K562 (cell line): ENCODE data around the gene RBM17. TPM values are rescaled to one million over a fixed set of nuclear protein-coding genes. Genes with fewer than 3 reads are reported as not detected.
A peak's percentile ranks its signal among the peaks of the same experiment; 100 is the strongest.

ENCODE experiments used
- CREB1 ChIP-seq, 2 experiments: sonication (generic) in 1 of 2; formaldehyde crosslinking in 1 of 2; IDR thresholded peaks; 2 replicates each; pipeline versions ENCODE4 v1.6.1 to v1.8.0; 2012 to 2022; ENCODE audit warnings: inconsistent platforms in 1 of 2, mild to moderate bottlenecking in 1 of 2, missing genetic modification reagents in 1 of 2, moderate library complexity in 1 of 2
- DACH1 ChIP-seq: fragments of 450-650 bp; IDR thresholded peaks from 2 replicates; pipeline ENCODE4 v1.6.1; 2018; ENCODE audit not compliant: partially characterized antibody
- GABPA ChIP-seq: fragments of 200-800 bp; sonication (Bioruptor generic); conservative IDR thresholded peaks from 2 replicates; pipeline ENCODE4 v1.6.1; 2016; ENCODE audit warnings: low read depth, missing genetic modification characterization, missing compliant biosample characterization
- HDAC8 ChIP-seq: fragments of 450-650 bp; IDR thresholded peaks from 2 replicates; pipeline ENCODE4 v1.6.1; 2016; ENCODE audit warnings: mild to moderate bottlenecking, missing genetic modification characterization, moderate library complexity, missing compliant biosample characterization
- HIVEP1 ChIP-seq: fragments of 250-450 bp; sonication (Bioruptor Pico); IDR thresholded peaks from 2 replicates; pipeline ENCODE4 v1.4.0; 2020; ENCODE audit warnings: mild to moderate bottlenecking
- HOMEZ ChIP-seq: fragments of 250-450 bp; sonication (Bioruptor Pico); IDR thresholded peaks from 2 replicates; pipeline ENCODE4 v1.4.0; 2020; ENCODE audit warnings: mild to moderate bottlenecking, moderate library complexity
- MTA2 ChIP-seq: fragments of 450-650 bp; IDR thresholded peaks from 2 replicates; pipeline ENCODE4 v1.6.1; 2016; ENCODE audit warnings: low read depth
- PHB2 ChIP-seq: fragments of 450-650 bp; IDR thresholded peaks from 2 replicates; pipeline ENCODE4 v1.6.1; 2017; ENCODE audit warnings: low read depth
- POLR2B ChIP-seq: fragments of 450-650 bp; IDR thresholded peaks from 2 replicates; pipeline ENCODE4 v1.6.1; 2018; ENCODE audit warnings: low read depth; ENCODE audit not compliant: partially characterized antibody
- RNF2 ChIP-seq: sonication (generic); IDR thresholded peaks from 2 replicates; pipeline ENCODE4 v1.6.1; 2016
- SP2 ChIP-seq: IDR thresholded peaks from 2 replicates; pipeline ENCODE4 v1.6.1; 2011; ENCODE audit warnings: mild to moderate bottlenecking, low read depth, low read length, moderate library complexity; ENCODE audit not compliant: poor library complexity, severe bottlenecking; ENCODE audit errors: extremely low read depth
- TAF1 ChIP-seq: IDR thresholded peaks from 2 replicates; pipeline ENCODE4 v1.6.1; 2011; ENCODE audit warnings: mild to moderate bottlenecking, low read length, moderate library complexity; ENCODE audit not compliant: insufficient read depth, control insufficient read depth, severe bottlenecking; ENCODE audit errors: extremely low read depth
- TBL1XR1 ChIP-seq, 2 experiments: IDR thresholded peaks; 2 replicates each; pipeline ENCODE4 v1.6.1; 2012; ENCODE audit warnings: improper control_type of control experiment in 2 of 2, low read length in 2 of 2, mild to moderate bottlenecking in 1 of 2
- TFAM ChIP-seq: fragments of 250-450 bp; sonication (Bioruptor Pico); conservative IDR thresholded peaks from 2 replicates; pipeline ENCODE4 v1.5.0; 2021; ENCODE audit warnings: mild to moderate bottlenecking, moderate library complexity
- U2AF2 ChIP-seq: fragments of 200-400 bp; formaldehyde crosslinking; optimal IDR thresholded peaks from 2 replicates; pipeline ENCODE3; 2017; ENCODE audit warnings: low read depth, mild to moderate bottlenecking, low read length
- ZBTB2 ChIP-seq: fragments of 450-650 bp; IDR thresholded peaks from 2 replicates; pipeline ENCODE4 v1.6.1; 2016; ENCODE audit warnings: antibody characterized with exemption
- ZBTB43 ChIP-seq: sonication (generic); formaldehyde crosslinking; IDR thresholded peaks from 2 replicates; pipeline ENCODE4 v1.8.0; 2023; ENCODE audit warnings: mild to moderate bottlenecking, missing genetic modification reagents
- ZNF77 ChIP-seq: fragments of 250-450 bp; sonication (Bioruptor Pico); IDR thresholded peaks from 2 replicates; pipeline ENCODE4 v1.5.0; 2020
- polyA plus RNA-seq, 8 experiments: library from polyadenylated mRNA; depleted of rRNA in 4 of 8; stranded (reverse) in 5 of 8; unstranded in 3 of 8; fragments of >200 nt; fragmentation: Nextera tagmentation in 2 of 8; fragmentation: Illumina TruSeq in 1 of 8; extraction: Ambion mirVana in 2 of 8; extraction: Trizol in 1 of 8; gene quantifications; 2 replicates each; pipeline versions ENCODE4 v1.2.1 to v1.2.3, GENCODE V29; 2011 to 2014; ENCODE audit warnings: inconsistent platforms in 1 of 8, missing spikeins in 1 of 8
- total RNA-seq, 7 experiments: library from RNA; depleted of rRNA in 6 of 7; stranded (reverse); fragments of >200 nt in 6 of 7; fragmentation: Illumina TruSeq in 2 of 7; extraction: Trizol in 2 of 7; gene quantifications; 2 replicates each; pipeline versions ENCODE4 v1.2.1 to v1.2.3, GENCODE V29; 2011 to 2021; ENCODE audit warnings: low replicate concordance in 1 of 7
- TF ChIP-seq, protein P1 (sequence below): fragments of 450-650 bp; formaldehyde crosslinking; IDR thresholded peaks from 2 replicates; pipeline ENCODE4 v1.4.0; 2020; ENCODE audit warnings: mild to moderate bottlenecking, mixed read lengths
- TF ChIP-seq, protein P2 (sequence below): sonication (generic); formaldehyde crosslinking; IDR thresholded peaks from 2 replicates; pipeline ENCODE4 v1.8.0; 2022; ENCODE audit warnings: mild to moderate bottlenecking, missing genetic modification reagents, borderline replicate concordance

RBM17 gene
- total and polyA plus RNA-seq, 9 of the 15 experiments (the other 6 are each of a cell fraction or from before 2014, with no cell fraction given) = 23.6 to 217 (median 124) TPM

GRCh38 chr10:6053816-6054631 is 34.8 kb upstream of the RBM17 start (continued):
- TF ChIP-seq GABPA (peak; percentile 77), HIVEP1 (CRISPR knock-in tag) (no peak), DACH1 (no peak), POLR2B (no peak), HDAC8 (tag) (no peak), SP2 (no peak), TBL1XR1 (IDR thresholded peaks at IDR 0.05; ENCODE audit: low read length in 2 of 2) (no peak), PHB2 (no peak), ZBTB43 (CRISPR knock-in tag) (no peak), TFAM (CRISPR knock-in tag) (no peak), CREB1 (IDR thresholded peaks at IDR 0.05) (no peak), CREB1 (CRISPR knock-in tag; IDR thresholded peaks at IDR 0.05) (no peak), ZNF77 (CRISPR knock-in tag) (no peak), RNF2 (peak; percentile 63; the same call in 1 of the 2 replicates), HOMEZ (CRISPR knock-in tag) (no peak), ZBTB2 (0 out of 2 replicates have a peak, but pooled peaks have one; percentile 29), MTA2 (no peak), TAF1 (no peak), U2AF2 (no peak)
- TF ChIP-seq, protein P1, sequence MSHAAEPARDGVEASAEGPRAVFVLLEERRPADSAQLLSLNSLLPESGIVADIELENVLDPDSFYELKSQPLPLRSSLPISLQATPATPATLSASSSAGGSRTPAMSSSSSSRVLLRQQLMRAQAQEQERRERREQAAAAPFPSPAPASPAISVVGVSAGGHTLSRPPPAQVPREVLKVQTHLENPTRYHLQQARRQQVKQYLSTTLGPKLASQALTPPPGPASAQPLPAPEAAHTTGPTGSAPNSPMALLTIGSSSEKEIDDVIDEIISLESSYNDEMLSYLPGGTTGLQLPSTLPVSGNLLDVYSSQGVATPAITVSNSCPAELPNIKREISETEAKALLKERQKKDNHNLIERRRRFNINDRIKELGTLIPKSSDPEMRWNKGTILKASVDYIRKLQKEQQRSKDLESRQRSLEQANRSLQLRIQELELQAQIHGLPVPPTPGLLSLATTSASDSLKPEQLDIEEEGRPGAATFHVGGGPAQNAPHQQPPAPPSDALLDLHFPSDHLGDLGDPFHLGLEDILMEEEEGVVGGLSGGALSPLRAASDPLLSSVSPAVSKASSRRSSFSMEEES (CRISPR knock-in tag) = no peak; the same call in 1 of the 2 replicates
- TF ChIP-seq, protein P2, sequence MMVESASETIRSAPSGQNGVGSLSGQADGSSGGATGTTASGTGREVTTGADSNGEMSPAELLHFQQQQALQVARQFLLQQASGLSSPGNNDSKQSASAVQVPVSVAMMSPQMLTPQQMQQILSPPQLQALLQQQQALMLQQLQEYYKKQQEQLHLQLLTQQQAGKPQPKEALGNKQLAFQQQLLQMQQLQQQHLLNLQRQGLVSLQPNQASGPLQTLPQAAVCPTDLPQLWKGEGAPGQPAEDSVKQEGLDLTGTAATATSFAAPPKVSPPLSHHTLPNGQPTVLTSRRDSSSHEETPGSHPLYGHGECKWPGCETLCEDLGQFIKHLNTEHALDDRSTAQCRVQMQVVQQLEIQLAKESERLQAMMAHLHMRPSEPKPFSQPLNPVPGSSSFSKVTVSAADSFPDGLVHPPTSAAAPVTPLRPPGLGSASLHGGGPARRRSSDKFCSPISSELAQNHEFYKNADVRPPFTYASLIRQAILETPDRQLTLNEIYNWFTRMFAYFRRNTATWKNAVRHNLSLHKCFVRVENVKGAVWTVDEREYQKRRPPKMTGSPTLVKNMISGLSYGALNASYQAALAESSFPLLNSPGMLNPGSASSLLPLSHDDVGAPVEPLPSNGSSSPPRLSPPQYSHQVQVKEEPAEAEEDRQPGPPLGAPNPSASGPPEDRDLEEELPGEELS = no peak
